NCI-H2081 (cell line): ENCODE measurements around the gene CNR2.
"Not testable (repeated sequence)": the region's sequence is repeated elsewhere in the genome, so short reads cannot be mapped to it uniquely, and the experiment has no call there.

Experiments used
- DNase-seq, 2 experiments: peaks; one replicate each; lab custom pipeline; 2025; lab: John Stamatoyannopoulos, UW

CNR2 gene

GRCh38 chr1:23916209-23917131, 3.3 kb upstream of the CNR2 start:
- peak; percentile 14 to 21 for DNase-seq

GRCh38 chr1:23915466-23915865, 2.3 kb upstream of the CNR2 start:
- no peak for DNase-seq

- DNase-seq: no peak
Observed at GRCh38 chr1:23914921-23915320, 1.8 kb upstream of the CNR2 start.

GRCh38 chr1:23911921-23912320, 1.2 kb downstream of the CNR2 start:
- no peak for DNase-seq

- DNase-seq: no peak
Observed at GRCh38 chr1:23910553-23911246, 2.5 kb downstream of the CNR2 start.

- no peak for DNase-seq
Observed at GRCh38 chr1:23910144-23910543, 3.0 kb downstream of the CNR2 start.

- DNase-seq: no peak
Observed at GRCh38 chr1:23909412-23909811, 3.8 kb downstream of the CNR2 start.

- DNase-seq: no peak
Observed at GRCh38 chr1:23908453-23909341, 4.5 kb downstream of the CNR2 start.

GRCh38 chr1:23906731-23907130, 6.4 kb downstream of the CNR2 start:
- no peak for DNase-seq

GRCh38 chr1:23905461-23906025, 7.6 kb downstream of the CNR2 start:
- no peak for DNase-seq

- no peak for DNase-seq
Observed at GRCh38 chr1:23904748-23905357, 8.3 kb downstream of the CNR2 start.

- no peak for DNase-seq
Observed at GRCh38 chr1:23903754-23904153, 9.4 kb downstream of the CNR2 start.

- DNase-seq: no peak
Observed at GRCh38 chr1:23902321-23903278, 10.6 kb downstream of the CNR2 start.

GRCh38 chr1:23900017-23900416, 13.1 kb downstream of the CNR2 start:
- DNase-seq: not testable (repeated sequence)

- DNase-seq: no peak
Observed at GRCh38 chr1:23899070-23899469, 14.1 kb downstream of the CNR2 start.

GRCh38 chr1:23897083-23897482, 16.1 kb downstream of the CNR2 start:
- no peak for DNase-seq

GRCh38 chr1:23896491-23896890, 16.7 kb downstream of the CNR2 start:
- DNase-seq: no peak

- no peak for DNase-seq
Observed at GRCh38 chr1:23895993-23896392, 17.2 kb downstream of the CNR2 start.

- DNase-seq: no peak
Observed at GRCh38 chr1:23895082-23895481, 18.1 kb downstream of the CNR2 start.

GRCh38 chr1:23889074-23889473, 24.1 kb downstream of the CNR2 start:
- DNase-seq: no peak
